ENCODE data around the gene OR11H6.

- TF ChIP-seq CTCF (conservative IDR thresholded peaks at IDR 0.05; ENCODE audit: low read length) (no peak), EZH2phosphoT487 (IDR thresholded peaks at IDR 0.05; ENCODE audit: borderline replicate concordance, low read depth, low read length) (no peak)
Measured at GRCh38 chr14:20274062-20274461, 50.6 kb downstream of the OR11H6 start.
